DMS153 treated with DMSO at 0.1 percent for 48 hours (cell line): ENCODE results near the gene UGT1A8.

Experiments used
- DNase-seq: peaks from one replicate; lab custom pipeline; 2025; ENCODE audit not compliant: unreplicated experiment; lab: John Stamatoyannopoulos, UW

UGT1A8 gene

DNA sequence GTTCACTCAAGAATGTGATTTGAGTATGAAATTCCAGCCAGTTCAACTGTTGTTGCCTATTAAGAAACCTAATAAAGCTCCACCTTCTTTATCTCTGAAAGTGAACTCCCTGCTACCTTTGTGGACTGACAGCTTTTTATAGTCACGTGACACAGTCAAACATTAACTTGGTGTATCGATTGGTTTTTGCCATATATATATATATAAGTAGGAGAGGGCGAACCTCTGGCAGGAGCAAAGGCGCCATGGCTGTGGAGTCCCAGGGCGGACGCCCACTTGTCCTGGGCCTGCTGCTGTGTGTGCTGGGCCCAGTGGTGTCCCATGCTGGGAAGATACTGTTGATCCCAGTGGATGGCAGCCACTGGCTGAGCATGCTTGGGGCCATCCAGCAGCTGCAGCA, 142.6 kb downstream of the UGT1A8 start, which contains the start of gene UGT1A1:
Gene UGT1A1 (plus strand): TSS at position 228 of the 400 bp plus-strand sequence. CDS start 18 bp downstream, at position 246.
- DNase-seq, result no peak

GRCh38 chr2:233761040-233761769, 143.8 kb downstream of the UGT1A8 start:
- DNase-seq, result no peak

DNA sequence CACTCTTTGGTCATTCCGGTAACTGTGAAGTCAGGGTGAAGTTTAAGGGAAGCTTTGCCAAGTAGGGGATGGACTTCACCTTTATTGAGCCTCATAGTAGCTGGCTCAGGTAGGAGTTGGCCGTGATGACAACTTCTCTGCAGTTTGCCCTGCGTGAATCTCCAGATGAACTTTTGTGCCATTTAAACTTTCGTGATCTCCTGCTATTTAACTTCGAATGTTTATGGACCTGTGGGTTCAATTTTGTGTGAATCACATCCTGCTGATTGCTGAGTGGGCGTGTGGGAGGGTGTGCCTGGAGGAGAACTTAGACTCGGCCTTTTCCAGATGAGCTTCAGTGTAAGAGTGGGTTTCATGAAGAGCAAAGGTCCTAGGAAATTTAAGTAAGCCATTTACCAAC, 146.8 kb downstream of the UGT1A8 start:
- DNase-seq, result no peak

- DNase-seq, result no peak
Observed at GRCh38 chr2:233764761-233765160, 147.3 kb downstream of the UGT1A8 start.

GRCh38 chr2:233766416-233766815, 149.0 kb downstream of the UGT1A8 start:
- no peak for DNase-seq

- no peak for DNase-seq
Observed at GRCh38 chr2:233768076-233768475, 150.6 kb downstream of the UGT1A8 start.

- no peak for DNase-seq
Observed at GRCh38 chr2:233769260-233769659, 151.8 kb downstream of the UGT1A8 start.

- no peak for DNase-seq
Observed at GRCh38 chr2:233772153-233772552, 154.7 kb downstream of the UGT1A8 start.

DNA sequence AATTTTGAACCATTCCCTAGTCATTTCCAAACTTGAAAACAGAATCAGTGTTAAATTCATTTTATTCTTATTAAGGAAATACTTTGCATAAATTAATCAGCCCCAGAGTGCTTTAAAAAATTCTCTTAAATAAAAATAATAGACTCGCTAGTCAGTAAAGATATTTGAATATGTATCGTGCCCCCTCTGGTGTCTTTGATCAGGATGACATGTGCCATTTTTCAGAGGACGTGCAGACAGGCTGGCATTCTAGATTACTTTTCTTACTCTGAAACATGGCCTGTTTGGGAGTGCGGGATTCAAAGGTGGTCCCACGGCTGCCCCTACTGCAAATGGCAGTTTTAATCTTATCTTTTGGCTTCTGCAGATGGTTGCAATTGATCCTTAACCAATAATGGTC, 155.2 kb downstream of the UGT1A8 start:
- DNase-seq, result no peak

GRCh38 chr2:233773854-233774253, 156.4 kb downstream of the UGT1A8 start:
- no peak for DNase-seq

DNA sequence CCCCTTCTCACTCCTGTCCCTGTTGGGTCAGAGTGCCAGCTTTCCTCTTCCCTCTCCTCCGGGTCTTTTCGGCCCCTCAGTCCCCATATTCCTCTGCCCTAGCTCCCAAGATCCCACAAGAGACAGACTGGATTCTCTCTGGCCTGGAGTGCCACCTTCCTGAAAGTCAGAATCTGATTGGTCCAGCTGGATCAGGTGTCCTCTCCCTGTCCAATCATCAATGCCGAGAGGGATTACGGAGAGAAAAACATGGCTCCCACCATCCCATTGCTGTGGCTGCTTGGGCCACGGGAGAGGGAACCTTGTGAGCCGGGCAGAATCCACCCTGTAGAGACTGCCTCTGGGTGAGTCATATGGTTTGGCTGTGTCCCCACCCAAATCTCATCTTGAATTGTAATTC, 158.0 kb downstream of the UGT1A8 start:
- no peak for DNase-seq

- DNase-seq, result no peak
Observed at GRCh38 chr2:233778030-233778429, 160.6 kb downstream of the UGT1A8 start, which contains the start of gene MROH2A. TSS of gene MROH2A (plus strand) at chr2:233778330. CDS start at chr2:233779359, 1,029 bp downstream.

DNA sequence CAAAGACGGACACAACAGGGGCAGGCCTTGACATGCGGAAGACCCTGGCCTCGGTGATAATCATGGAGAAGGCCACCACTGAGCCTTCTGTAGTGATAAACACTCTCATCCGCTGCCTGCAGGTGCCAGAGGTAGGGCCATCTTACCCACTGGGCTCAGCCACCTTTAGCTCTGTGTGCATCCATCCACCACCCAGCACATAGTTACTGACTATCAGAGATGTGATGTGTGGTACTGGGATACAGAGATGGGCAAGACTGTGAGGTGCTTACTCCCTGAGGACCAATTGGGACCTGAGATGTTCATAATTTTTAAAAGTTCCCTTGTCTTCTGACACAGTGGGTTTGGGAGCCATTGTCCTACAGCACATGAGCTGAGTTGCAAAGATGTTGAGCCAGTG, 162.3 kb downstream of the UGT1A8 start:
- DNase-seq, result no peak

- DNase-seq, result no peak
Observed at GRCh38 chr2:233780771-233781170, 163.3 kb downstream of the UGT1A8 start.

GRCh38 chr2:233789554-233789953, 172.1 kb downstream of the UGT1A8 start:
- DNase-seq, result no peak

DNA sequence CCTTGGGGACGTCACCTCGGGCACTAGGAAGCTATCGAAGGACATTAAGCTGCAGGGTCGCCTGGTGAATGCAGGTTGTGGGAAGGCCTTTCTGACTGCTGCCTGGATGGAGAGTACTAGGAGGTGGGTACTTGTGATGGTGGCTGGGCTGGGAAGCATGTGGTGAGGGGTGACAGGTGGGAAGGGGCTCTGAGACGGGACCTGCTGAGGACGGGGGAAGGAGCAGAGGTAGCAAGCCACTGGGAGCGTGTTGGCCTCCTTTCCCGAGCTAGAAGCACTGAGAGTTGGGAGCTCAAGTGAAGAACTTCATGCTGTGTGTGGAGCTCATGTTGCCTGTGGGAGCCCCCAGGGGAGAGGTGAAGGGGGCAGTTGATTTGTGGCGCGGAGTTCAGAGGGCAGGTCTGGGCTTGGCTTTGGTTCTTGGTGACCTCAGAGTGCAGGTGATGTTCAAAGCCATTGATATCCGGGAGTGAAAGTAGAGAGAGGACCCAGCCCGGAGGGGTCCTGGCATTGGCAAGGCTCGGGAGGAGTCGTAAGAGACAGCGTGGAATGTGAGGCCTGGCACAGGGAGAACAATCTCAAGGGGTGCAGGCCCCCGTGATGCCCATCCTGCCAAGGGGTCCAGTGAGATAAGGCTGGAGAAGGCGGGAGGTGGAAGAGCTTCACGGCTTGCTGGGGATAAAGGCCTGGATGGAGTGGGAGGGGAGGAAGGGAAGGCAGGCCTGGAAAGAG, 173.9 kb downstream of the UGT1A8 start:
- DNase-seq, result no peak

GRCh38 chr2:233791883-233792329, 174.5 kb downstream of the UGT1A8 start:
- DNase-seq, result no peak

GRCh38 chr2:233792720-233793119, 175.3 kb downstream of the UGT1A8 start:
- DNase-seq, result no peak

DNA sequence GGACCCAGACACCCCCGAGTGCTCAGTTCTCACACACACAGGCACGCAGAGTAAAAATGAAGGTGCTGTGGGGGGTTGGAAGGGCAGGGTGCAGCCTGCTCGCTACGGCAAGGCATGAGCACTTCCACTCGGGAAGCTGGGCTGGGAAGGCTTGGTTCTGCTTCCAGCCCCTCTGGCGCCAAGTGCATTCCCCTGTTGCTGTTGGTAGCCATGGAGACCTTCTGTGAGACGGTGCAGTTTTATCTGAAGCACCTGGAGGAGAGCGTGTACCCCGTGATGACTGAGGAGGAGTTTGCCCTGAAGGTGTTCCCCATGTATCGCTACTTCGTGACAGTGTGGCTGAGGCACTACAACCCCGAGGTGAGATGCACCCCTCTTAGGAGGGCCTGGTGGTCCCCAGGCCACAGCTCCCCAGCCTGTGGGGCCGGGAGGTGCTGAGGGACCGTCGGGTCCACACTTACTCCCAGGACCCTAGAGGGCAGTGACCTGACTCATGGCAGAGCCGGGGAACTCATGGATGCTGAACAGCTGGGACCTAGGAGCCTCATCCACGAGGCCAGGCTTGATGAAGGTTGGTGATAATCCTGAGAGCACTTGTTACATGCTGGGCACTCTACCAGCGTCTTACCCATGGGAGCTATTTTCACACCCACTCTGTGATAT, 176.2 kb downstream of the UGT1A8 start:
- DNase-seq, result no peak

DNA sequence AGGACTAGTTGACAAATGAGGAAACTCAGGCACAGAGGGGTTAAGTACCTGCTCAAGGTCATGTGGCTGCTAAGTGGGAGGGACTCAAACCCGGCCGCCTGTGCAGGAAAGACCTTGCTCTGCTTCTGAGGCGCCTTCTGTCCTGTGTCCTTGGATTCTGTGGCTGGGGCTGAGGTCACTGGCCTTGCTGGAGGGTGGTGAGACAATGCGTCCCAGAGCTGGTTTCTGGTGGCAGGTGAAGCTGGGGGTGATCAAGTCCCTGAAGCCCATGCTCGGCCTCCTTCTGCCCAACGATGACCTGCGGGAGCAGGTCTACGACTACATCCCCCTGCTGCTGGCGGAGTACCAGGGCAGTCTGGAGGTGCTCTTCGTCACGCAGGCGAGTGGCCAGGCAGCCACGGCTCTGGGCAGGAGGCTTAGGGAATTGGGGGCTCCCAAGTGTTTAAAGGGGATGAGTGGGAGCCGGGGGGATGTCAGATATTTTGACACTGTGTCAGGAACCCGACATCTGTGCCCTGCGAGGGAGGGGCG, 176.8 kb downstream of the UGT1A8 start:
- DNase-seq, result no peak

DNA sequence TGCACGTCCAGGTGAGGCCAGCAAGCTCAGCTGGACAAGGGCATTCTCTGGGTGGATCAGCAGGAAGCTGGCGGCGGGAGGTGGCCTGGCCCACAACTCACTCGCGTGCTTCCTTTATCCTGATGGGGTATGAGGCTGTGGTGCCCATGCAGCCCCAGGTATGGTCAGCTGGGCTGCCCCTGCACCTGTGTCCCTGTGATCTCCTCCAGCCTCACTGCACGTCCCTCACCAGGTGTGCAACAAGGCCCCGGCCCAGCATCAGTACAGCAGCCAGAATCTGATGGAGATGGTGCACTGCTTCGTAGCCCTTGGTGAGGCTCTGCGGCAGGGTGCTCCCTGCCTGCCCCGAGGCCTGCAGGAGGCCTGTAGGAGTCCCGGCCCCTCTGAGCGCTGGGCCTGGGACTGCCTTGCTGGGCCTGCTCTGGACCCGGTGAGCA, 178.3 kb downstream of the UGT1A8 start:
- DNase-seq, result no peak
